Stomach smooth muscle (tissue), 2 donors: ENCODE measurements around the gene BMPER.

Experiments used
- H3K27ac ChIP-seq: one replicate; pipeline ENCODE4 v1.7.0; 2013; ENCODE audit warnings: mild to moderate bottlenecking, low read length, inconsistent platforms
- H3K27me3 ChIP-seq, 2 donors: one replicate each; pipeline ENCODE4 v1.7.0; 2013; ENCODE audit warnings: low read length in 2 of 2; ENCODE audit not compliant: insufficient read depth in 2 of 2, control insufficient read depth in 1 of 2
- H3K36me3 ChIP-seq, 2 donors: one replicate each; pipeline ENCODE4 v1.7.0; 2013; ENCODE audit warnings: low read length in 2 of 2; ENCODE audit not compliant: control insufficient read depth in 2 of 2, insufficient read depth in 2 of 2
- H3K4me1 ChIP-seq: one replicate; pipeline ENCODE4 v1.7.0; 2013; ENCODE audit warnings: low read length; ENCODE audit not compliant: control insufficient read depth, insufficient read depth
- H3K4me3 ChIP-seq, 2 donors: one replicate each; pipeline ENCODE4 v1.7.0; 2013; ENCODE audit warnings: low read length in 2 of 2
- H3K9ac ChIP-seq, 2 donors: one replicate each; pipeline ENCODE4 v1.7.0; 2013; ENCODE audit warnings: low read length in 2 of 2, mild to moderate bottlenecking in 1 of 2
- H3K9me3 ChIP-seq, 2 donors: one replicate each; pipeline ENCODE4 v1.7.0; 2013; ENCODE audit warnings: low read length in 2 of 2; ENCODE audit not compliant: control insufficient read depth in 2 of 2
- donor health status: healthy.
- donor health status: Pancreatic carcinoma.

Gene BMPER

GRCh38 chr7:33876596-33877274 is 28.6 kb upstream of the BMPER start:
- H3K36me3 ChIP-seq, result no peaks in the 10 kb centered on the region
- H3K27ac ChIP-seq, result no peak overlapping the region
- H3K9me3 ChIP-seq, result no peaks in the 10 kb centered on the region
- no peaks in the 10 kb centered on the region for H3K27me3 ChIP-seq
- no peak overlapping the region for H3K4me3 ChIP-seq
- no peaks in the 10 kb centered on the region for H3K4me1 ChIP-seq
- no peak overlapping the region for H3K9ac ChIP-seq

DNA sequence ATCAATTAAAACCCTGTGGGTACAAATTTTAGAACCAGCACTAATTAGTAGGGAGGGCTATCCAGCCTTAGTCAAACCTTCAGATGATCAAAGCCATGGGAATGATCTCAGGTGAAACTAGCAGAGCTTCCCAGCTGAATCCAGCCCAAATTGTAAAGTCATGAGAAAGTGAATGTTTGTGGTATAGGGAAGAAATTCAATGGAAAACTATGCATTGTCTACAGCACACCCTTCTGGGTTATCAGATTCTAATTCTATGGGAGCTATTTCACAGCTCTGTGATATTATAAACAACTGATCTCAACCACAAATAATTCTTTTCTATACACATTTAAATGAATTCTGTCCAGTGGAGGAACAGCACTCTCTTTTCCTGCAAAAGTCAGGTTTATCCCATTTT is 24.6 kb upstream of the BMPER start:
- H3K9ac ChIP-seq, result no peak overlapping the region
- H3K9me3 ChIP-seq, result no peaks in the 10 kb centered on the region
- H3K27me3 ChIP-seq, result no peaks in the 10 kb centered on the region

DNA sequence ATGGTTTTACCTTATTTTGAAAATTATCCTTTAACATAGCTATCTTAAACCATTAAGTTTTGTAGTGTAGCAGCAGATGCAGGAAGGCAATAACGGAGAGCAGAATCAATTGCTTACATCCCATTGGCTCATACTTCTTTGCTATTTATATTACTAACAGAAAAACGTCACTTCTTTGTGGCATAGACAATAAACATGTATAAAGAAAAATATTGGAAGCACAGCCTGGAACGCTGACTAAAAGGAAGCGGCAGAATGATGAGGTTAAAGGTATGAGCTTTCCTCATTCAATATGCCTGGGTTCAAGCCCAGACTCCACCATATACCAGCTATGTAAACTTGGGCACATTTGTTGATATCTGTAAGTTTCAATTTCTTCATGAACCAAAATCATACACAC is 24.0 kb upstream of the BMPER start:
- Histone ChIP-seq H3K27me3 (no peaks in the 10 kb centered on the region), H3K4me3 (no peak overlapping the region), H3K9ac (no peak overlapping the region), H3K27ac (no peak overlapping the region), H3K4me1 (no peaks in the 10 kb centered on the region), H3K9me3 (no peaks in the 10 kb centered on the region), H3K36me3 (no peaks in the 10 kb centered on the region)

More for the DNA sequence above, 24.6 kb upstream of the BMPER start:
- H3K4me3 ChIP-seq, result no peak overlapping the region
- H3K27ac ChIP-seq, result no peak overlapping the region
- H3K36me3 ChIP-seq, result no peaks in the 10 kb centered on the region
- H3K4me1 ChIP-seq, result no peaks in the 10 kb centered on the region

DNA sequence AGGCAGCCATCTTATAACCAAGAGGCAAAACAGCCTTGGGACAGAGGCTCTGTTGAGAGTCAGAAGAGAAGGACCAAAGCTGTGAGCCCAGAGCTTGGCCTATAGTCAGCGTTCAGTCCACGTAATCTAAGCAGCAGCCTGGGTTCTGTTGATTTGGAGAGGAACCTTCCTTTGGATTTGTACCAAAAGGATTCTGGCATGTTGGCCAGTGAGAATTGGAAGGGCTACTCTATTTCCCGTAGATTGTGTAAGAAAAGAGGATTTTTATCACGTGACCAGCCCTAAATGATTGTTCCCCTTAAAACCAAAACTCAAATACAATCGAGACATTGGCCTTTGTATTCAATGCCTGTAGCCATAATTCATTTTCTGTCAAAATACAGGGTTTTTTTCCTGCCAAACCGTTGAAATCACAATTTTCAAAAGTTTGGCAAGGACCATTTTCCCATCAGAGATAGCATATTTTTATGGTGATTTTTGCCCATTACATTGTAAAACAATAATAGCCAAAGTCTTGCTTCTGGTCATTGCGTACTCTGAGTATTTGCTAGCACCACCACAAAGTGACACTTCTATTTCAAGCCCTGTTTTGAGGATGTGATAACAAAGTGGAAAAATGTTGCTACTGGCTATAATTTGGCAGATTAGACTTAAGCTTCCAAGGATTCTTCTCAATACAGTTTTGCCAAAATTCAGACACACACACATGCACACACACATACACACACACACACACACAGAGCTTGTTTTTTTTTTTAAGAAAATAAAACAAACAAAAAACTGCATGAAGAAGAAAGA is 23.1 kb upstream of the BMPER start:
- H3K36me3 ChIP-seq, result no peaks in the 10 kb centered on the region
- H3K9me3 ChIP-seq, result no peaks in the 10 kb centered on the region
- no peaks in the 10 kb centered on the region for H3K4me1 ChIP-seq
- no peak overlapping the region for H3K4me3 ChIP-seq
- no peaks in the 10 kb centered on the region for H3K27me3 ChIP-seq
- no peak overlapping the region for H3K9ac ChIP-seq
- H3K27ac ChIP-seq, result no peak overlapping the region

GRCh38 chr7:33882950-33883670 is 22.2 kb upstream of the BMPER start:
- no peak overlapping the region for H3K4me3 ChIP-seq
- no peak overlapping the region for H3K27ac ChIP-seq
- no peaks in the 10 kb centered on the region for H3K4me1 ChIP-seq
- H3K27me3 ChIP-seq, result no peaks in the 10 kb centered on the region
- no peaks in the 10 kb centered on the region for H3K9me3 ChIP-seq
- H3K36me3 ChIP-seq, result no peaks in the 10 kb centered on the region
- no peak overlapping the region for H3K9ac ChIP-seq

DNA sequence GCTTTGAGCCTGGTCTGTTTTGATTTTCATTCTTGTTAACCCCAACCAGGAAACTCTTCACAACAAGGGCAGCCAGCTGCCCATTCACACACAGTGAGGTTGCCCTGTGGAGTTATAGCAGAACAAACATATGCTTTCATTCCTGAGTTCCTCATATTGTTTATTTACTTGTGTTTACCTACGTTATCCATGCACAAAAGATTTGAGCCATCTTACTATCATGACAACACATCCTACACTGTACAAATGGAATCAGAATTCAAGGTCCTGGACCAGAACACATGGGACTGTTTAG is 21.7 kb upstream of the BMPER start:
- Histone ChIP-seq H3K9ac (no peak overlapping the region), H3K4me1 (no peaks in the 10 kb centered on the region), H3K4me3 (no peak overlapping the region), H3K36me3 (no peaks in the 10 kb centered on the region), H3K27me3 (no peaks in the 10 kb centered on the region), H3K9me3 (no peaks in the 10 kb centered on the region), H3K27ac (no peak overlapping the region)

DNA sequence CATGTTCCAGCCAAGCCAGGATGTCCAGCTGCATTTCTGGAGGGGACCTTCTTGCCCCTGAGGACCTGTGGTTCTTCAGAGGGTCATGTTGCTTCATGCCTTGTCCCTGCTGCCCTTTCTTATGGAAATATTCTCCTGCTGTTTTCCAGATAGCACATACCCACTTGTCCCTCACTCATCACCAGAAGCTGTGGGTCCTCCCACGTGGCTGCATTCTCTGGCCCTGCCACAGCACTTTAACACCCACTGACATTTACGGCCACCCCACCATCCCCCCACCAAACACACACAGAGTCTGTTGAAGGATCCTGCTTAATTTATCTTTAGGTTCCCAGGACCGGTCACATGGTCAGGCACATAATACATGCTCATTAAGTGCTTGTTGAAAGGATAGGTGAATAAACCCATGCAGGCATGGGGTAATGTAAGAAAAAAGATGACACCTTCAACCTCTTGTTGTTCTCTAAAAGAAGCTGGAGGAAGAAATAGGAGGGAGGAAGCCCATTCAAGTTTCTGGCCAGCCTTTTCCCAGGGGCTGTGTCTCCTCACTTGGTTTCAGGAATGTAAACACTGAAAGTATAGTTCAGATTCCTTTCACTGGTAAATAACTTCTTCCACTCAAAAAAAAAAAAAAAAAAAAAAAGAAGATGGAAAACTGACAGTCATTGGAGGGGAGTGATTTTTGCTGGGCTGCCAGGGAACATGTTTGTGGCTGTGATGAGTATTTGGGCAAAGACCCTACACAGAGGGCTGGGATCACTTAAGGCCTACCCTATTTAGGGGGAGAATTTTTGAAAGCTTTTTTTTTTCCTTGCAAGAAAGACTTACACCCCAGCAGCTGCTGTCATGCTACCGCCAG is 19.8 kb upstream of the BMPER start:
- no peaks in the 10 kb centered on the region for H3K4me1 ChIP-seq

DNA sequence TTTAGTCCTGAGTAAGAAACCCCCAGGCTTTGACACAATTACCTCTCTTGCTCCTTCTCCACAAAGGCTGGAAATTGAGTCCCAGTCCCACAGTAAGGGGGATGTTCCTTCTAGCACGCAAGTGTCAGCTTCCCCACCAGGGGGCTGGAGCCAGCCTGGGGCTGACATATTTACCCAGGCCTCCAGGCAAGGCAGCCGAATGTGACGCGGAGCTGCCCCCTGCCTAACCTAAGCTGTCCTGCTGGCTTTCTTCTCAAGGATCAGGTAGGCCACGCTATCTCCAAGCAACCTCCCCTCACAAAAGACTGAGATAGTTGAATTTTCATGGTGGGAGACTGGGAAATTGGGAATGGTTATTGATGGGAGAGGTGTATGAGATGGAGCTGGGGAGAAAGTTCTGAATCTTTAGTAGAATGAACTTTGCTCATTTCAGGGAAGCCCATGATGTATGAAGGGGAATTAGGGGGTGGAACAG is 19.2 kb upstream of the BMPER start:
- H3K27me3 ChIP-seq, result no peaks in the 10 kb centered on the region

More for the DNA sequence above, 19.8 kb upstream of the BMPER start:
- Histone ChIP-seq H3K36me3 (no peaks in the 10 kb centered on the region), H3K4me3 (no peak overlapping the region), H3K27me3 (no peaks in the 10 kb centered on the region), H3K9ac (no peak overlapping the region), H3K27ac (no peak overlapping the region), H3K9me3 (no peaks in the 10 kb centered on the region)

DNA sequence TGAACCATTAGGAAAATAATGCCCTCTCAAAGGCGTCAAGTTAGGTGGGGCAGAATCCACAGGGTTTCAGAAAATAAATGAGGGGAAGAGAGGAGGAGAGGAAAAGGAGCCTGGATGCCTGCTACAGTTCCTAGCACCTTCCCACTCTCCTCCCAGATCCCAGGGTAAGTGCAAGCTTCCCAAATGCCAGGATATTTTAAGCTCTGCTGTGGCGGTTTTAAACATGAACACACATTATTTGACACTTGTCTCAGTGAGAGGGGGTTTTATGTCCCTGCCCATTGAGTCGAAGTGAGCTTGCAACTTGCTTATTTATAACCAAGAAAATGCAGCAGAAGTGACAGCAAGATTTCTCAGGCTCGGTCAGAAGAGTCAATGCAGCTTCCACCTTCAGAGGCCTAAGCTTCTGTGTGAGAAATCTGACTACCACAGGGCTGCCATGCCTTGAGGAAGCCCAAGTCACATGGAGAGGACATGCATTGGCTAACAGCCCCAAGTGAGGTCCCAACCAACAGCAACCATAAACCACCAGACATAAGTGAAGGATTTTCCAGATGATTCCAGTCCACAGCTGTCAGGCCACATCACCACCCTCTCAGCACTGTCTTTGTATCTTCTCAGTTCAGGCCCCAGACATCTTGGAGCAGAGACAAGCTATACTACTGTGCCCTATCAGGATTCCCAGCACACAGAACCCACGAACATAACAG is 17.9 kb upstream of the BMPER start:
- Histone ChIP-seq H3K27ac (no peak overlapping the region), H3K9me3 (no peaks in the 10 kb centered on the region), H3K4me3 (no peak overlapping the region), H3K4me1 (no peaks in the 10 kb centered on the region), H3K27me3 (no peaks in the 10 kb centered on the region), H3K36me3 (no peaks in the 10 kb centered on the region), H3K9ac (no peak overlapping the region)

More for the DNA sequence above, 19.2 kb upstream of the BMPER start:
- Histone ChIP-seq H3K4me1 (no peaks in the 10 kb centered on the region), H3K9me3 (no peaks in the 10 kb centered on the region), H3K4me3 (no peak overlapping the region), H3K9ac (no peak overlapping the region), H3K36me3 (no peaks in the 10 kb centered on the region), H3K27ac (no peak overlapping the region)

- H3K4me3 ChIP-seq, result no peak overlapping the region
- H3K36me3 ChIP-seq, result no peaks in the 10 kb centered on the region
- H3K9ac ChIP-seq, result no peak overlapping the region
- no peaks in the 10 kb centered on the region for H3K9me3 ChIP-seq
- H3K27ac ChIP-seq, result no peak overlapping the region
- H3K27me3 ChIP-seq, result no peaks in the 10 kb centered on the region
- no peaks in the 10 kb centered on the region for H3K4me1 ChIP-seq
Observed at GRCh38 chr7:33888166-33888565, 17.2 kb upstream of the BMPER start.
